H9 (cell line): ENCODE results near the gene PRKCB. TPM values are rescaled to one million over a fixed set of nuclear protein-coding genes. Genes with fewer than 3 reads are reported as not detected.

ENCODE experiments used
- DNase-seq: peaks from one replicate; pipeline ENCODE4 v3.0.0-alpha.2; 2017
- H2AFZ ChIP-seq: one replicate; pipeline ENCODE4 v1.6.1; 2013; ENCODE audit warnings: mild to moderate bottlenecking, low read length, control low read depth, moderate library complexity
- H2AK5ac ChIP-seq: 2 replicates; pipeline ENCODE4 v1.6.1; 2013; ENCODE audit warnings: low read length, control low read depth, mixed read lengths; ENCODE audit not compliant: insufficient read length
- H2BK120ac ChIP-seq: one replicate; pipeline ENCODE4 v1.6.1; 2013; ENCODE audit warnings: low read depth, mild to moderate bottlenecking, low read length, control low read depth, inconsistent platforms; ENCODE audit not compliant: poor library complexity, severe bottlenecking
- H2BK12ac ChIP-seq: 2 replicates; pipeline ENCODE4 v1.6.1; 2013; ENCODE audit warnings: low read length, control low read depth, mixed read lengths, low read depth; ENCODE audit not compliant: insufficient read length
- H2BK15ac ChIP-seq: 2 replicates; pipeline ENCODE4 v1.6.1; 2013; ENCODE audit warnings: low read depth, low read length, control low read depth
- H2BK20ac ChIP-seq: one replicate; pipeline ENCODE4 v1.6.1; 2013; ENCODE audit warnings: low read depth, mild to moderate bottlenecking, low read length, control low read depth, inconsistent platforms; ENCODE audit not compliant: poor library complexity, severe bottlenecking
- H2BK5ac ChIP-seq: 2 replicates; pipeline ENCODE4 v1.6.1; 2013; ENCODE audit warnings: low read length, control low read depth, mixed read lengths; ENCODE audit not compliant: insufficient read length
- H3K14ac ChIP-seq: 2 replicates; pipeline ENCODE4 v1.6.1; 2013; ENCODE audit warnings: low read length, control low read depth; ENCODE audit not compliant: insufficient read depth
- H3K18ac ChIP-seq: 2 replicates; pipeline ENCODE4 v1.6.1; 2013; ENCODE audit warnings: low read depth, mild to moderate bottlenecking, mixed read lengths, low read length, control low read depth; ENCODE audit not compliant: insufficient read length
- H3K23ac ChIP-seq: 2 replicates; pipeline ENCODE4 v1.6.1; 2013; ENCODE audit warnings: low read length, control low read depth, mixed read lengths, low read depth; ENCODE audit not compliant: insufficient read length
- H3K23me2 ChIP-seq: 2 replicates; pipeline ENCODE4 v1.6.1; 2013; ENCODE audit warnings: low read depth, mild to moderate bottlenecking, mixed read lengths, low read length, control low read depth; ENCODE audit not compliant: insufficient read length, poor library complexity, severe bottlenecking
- H3K27ac ChIP-seq: 2 replicates; pipeline ENCODE4 v1.5.1; 2013; ENCODE audit warnings: low read length, control low read depth, mixed read lengths, low read depth; ENCODE audit not compliant: insufficient read length
- H3K27me3 ChIP-seq: 2 replicates; pipeline ENCODE4 v1.6.1; 2013; ENCODE audit warnings: low read length, control low read depth, inconsistent platforms; ENCODE audit not compliant: insufficient read depth
- H3K4ac ChIP-seq: 2 replicates; pipeline ENCODE4 v1.6.1; 2013; ENCODE audit warnings: low read depth, mild to moderate bottlenecking, control low read depth, inconsistent platforms, low read length, moderate library complexity
- H3K4me1 ChIP-seq: 2 replicates; pipeline ENCODE4 v1.6.1; 2013; ENCODE audit warnings: low read length, control low read depth, inconsistent platforms; ENCODE audit not compliant: insufficient read depth
- H3K4me2 ChIP-seq: 2 replicates; pipeline ENCODE4 v1.6.1; 2013; ENCODE audit warnings: low read length, control low read depth, mixed read lengths; ENCODE audit not compliant: insufficient read length, insufficient read depth
- H3K56ac ChIP-seq: 2 replicates; pipeline ENCODE4 v1.6.1; 2013; ENCODE audit warnings: low read depth, mild to moderate bottlenecking, mixed read lengths, low read length, control low read depth; ENCODE audit not compliant: insufficient read length
- H3K79me1 ChIP-seq: 2 replicates; pipeline ENCODE4 v1.6.1; 2013; ENCODE audit warnings: low read depth, mild to moderate bottlenecking, moderate library complexity, low read length, control low read depth, inconsistent platforms; ENCODE audit not compliant: insufficient read depth, poor library complexity, severe bottlenecking
- H3K79me2 ChIP-seq: 2 replicates; pipeline ENCODE4 v1.6.1; 2013; ENCODE audit warnings: low read length, control low read depth, inconsistent platforms; ENCODE audit not compliant: insufficient read depth
- H3K9ac ChIP-seq: 2 replicates; pipeline ENCODE4 v1.6.1; 2013; ENCODE audit warnings: low read length, control low read depth, mixed read lengths; ENCODE audit not compliant: insufficient read length; ENCODE audit errors: extremely low read depth
- H3K9me3 ChIP-seq: one replicate; pipeline ENCODE4 v1.6.1; 2013; ENCODE audit warnings: low read depth, low read length, inconsistent platforms; ENCODE audit not compliant: control insufficient read depth
- H3T11ph ChIP-seq: one replicate; pipeline ENCODE4 v1.6.1; 2013; ENCODE audit warnings: mild to moderate bottlenecking, low read length, control low read depth, inconsistent platforms
- H4K20me1 ChIP-seq: one replicate; pipeline ENCODE4 v1.6.1; 2013; ENCODE audit not compliant: control insufficient read depth, insufficient read length, insufficient read depth
- H4K5ac ChIP-seq: 2 replicates; pipeline ENCODE4 v1.6.1; 2013; ENCODE audit warnings: low read depth, mild to moderate bottlenecking, mixed read lengths, low read length, control low read depth; ENCODE audit not compliant: insufficient read length
- H4K8ac ChIP-seq: replicated peaks from 2 replicates; pipeline ENCODE4 v1.6.1; 2013; ENCODE audit warnings: low read length, control low read depth, mixed read lengths, low read depth; ENCODE audit not compliant: insufficient read length
- H4K91ac ChIP-seq: 2 replicates; pipeline ENCODE4 v1.6.1; 2013; ENCODE audit warnings: low read depth, mild to moderate bottlenecking, moderate library complexity, mixed read lengths, low read length, control low read depth; ENCODE audit not compliant: insufficient read length
- H3K27ac Mint-ChIP-seq, 3 experiments: 2 replicates in 2 of 3; 3 replicates in 1 of 3; pipeline ENCODE4 v1.8.0; 2020 to 2021; ENCODE audit warnings: mixed read lengths in 3 of 3, mild to moderate bottlenecking in 1 of 3, moderate library complexity in 1 of 3
- H3K27me3 Mint-ChIP-seq: 2 replicates; pipeline ENCODE4 v1.8.0; 2021; ENCODE audit warnings: low read depth, mild to moderate bottlenecking, moderate library complexity, mixed read lengths
- H3K36me3 Mint-ChIP-seq, 3 experiments: 2 replicates in 2 of 3; 3 replicates in 1 of 3; pipeline ENCODE4 v1.8.0; 2020 to 2021; ENCODE audit warnings: low read depth in 3 of 3, mixed read lengths in 3 of 3; ENCODE audit not compliant: insufficient read depth in 1 of 3
- H3K4me1 Mint-ChIP-seq, 2 experiments: 2 replicates each; pipeline ENCODE4 v1.8.0; 2020; ENCODE audit warnings: mixed read lengths in 2 of 2
- H3K4me3 Mint-ChIP-seq, 2 experiments: 2 replicates in 1 of 2; 3 replicates in 1 of 2; pipeline ENCODE4 v1.8.0; 2020 to 2021; ENCODE audit warnings: mild to moderate bottlenecking in 2 of 2, mixed read lengths in 2 of 2, moderate library complexity in 1 of 2
- H3K9me3 Mint-ChIP-seq, 2 experiments: 2 replicates in 1 of 2; 3 replicates in 1 of 2; pipeline ENCODE4 v1.8.0; 2020; ENCODE audit warnings: mild to moderate bottlenecking in 2 of 2, mixed read lengths in 2 of 2, moderate library complexity in 1 of 2
- WGBS: extraction: QIAGEN DNeasy Blood & Tissue Kit; methylation state at CpG from one replicate; pipeline ENCODE4 v1.1.7; 2013; ENCODE audit warnings: missing lambda C conversion rate, low lambda C conversion rate, mixed read lengths; ENCODE audit not compliant: insufficient read length; ENCODE audit errors: extremely low coverage; 5-methylcytosine and 5-hydroxymethylcytosine counted together
- total RNA-seq: library from RNA; stranded (reverse); gene quantifications from 2 replicates; pipeline ENCODE4 v1.2.1, GENCODE V29; 2021
- TF ChIP-seq, protein P1 (sequence below): fragments of 200-600 bp; sonication (generic); conservative IDR thresholded peaks from 3 replicates; pipeline ENCODE4 v1.8.0; 2021; ENCODE audit warnings: antibody characterized with exemption, mild to moderate bottlenecking

The PRKCB gene
- total RNA-seq, 1 experiment from 2014 or later = 7.0 TPM

DNA sequence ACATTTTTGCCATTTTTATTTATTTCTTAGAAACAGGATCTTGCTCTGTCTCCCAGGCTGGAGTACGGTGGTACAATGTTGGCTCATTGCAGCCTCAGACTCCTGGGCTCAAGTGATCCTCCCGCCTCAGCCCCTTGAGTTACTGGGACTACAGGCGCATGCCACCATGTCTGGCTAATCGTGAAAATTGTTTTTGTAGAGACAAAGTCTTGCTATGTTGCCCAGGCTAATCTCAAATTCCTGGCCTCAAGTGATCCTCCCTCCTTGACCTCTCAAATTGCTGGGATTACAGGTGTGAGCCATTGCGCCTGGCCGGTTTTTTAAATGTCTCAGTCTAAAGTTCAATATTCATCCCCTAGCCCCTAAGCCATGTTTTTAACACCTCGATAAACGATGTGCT is 237.5 kb downstream of the PRKCB start:
- H3K27ac Mint-ChIP-seq = no peak overlapping the region
- Histone ChIP-seq H3K9me3 (no peaks in the 10 kb centered on the region), H4K20me1 (no peaks in the 10 kb centered on the region), H3K56ac (no peak overlapping the region), H4K8ac (no peak overlapping the region), H3K79me1 (no peaks in the 10 kb centered on the region), H2AFZ (no peak overlapping the region), H4K5ac (no peak overlapping the region), H2AK5ac (no peak overlapping the region), H3K27me3 (no peaks in the 10 kb centered on the region), H3K79me2 (no peaks in the 10 kb centered on the region), H2BK15ac (no peak overlapping the region), H2BK12ac (no peak overlapping the region), H2BK120ac (no peak overlapping the region), H3K4me2 (no peak overlapping the region), H2BK20ac (no peak overlapping the region), H4K91ac (no peak overlapping the region), H3K18ac (no peak overlapping the region), H3K23ac (no peak overlapping the region), H3K14ac (no peak overlapping the region), H3T11ph (no peak overlapping the region), H3K23me2 (no peaks in the 10 kb centered on the region), H3K27ac (no peak overlapping the region), H3K4ac (no peak overlapping the region), H3K9ac (no peak overlapping the region), H2BK5ac (no peak overlapping the region), H3K4me1 (no peaks in the 10 kb centered on the region)
- DNase-seq = no peak
- H3K4me3 Mint-ChIP-seq = no peak overlapping the region
- peaks cover 22 to 23% of the 10 kb centered on the region in 2 experiments for H3K4me1 Mint-ChIP-seq
- no CpG with 5 or more reads among the region's 8 CpGs for WGBS
- H3K9me3 Mint-ChIP-seq = no peaks in the 10 kb centered on the region
- TF ChIP-seq, protein P1, sequence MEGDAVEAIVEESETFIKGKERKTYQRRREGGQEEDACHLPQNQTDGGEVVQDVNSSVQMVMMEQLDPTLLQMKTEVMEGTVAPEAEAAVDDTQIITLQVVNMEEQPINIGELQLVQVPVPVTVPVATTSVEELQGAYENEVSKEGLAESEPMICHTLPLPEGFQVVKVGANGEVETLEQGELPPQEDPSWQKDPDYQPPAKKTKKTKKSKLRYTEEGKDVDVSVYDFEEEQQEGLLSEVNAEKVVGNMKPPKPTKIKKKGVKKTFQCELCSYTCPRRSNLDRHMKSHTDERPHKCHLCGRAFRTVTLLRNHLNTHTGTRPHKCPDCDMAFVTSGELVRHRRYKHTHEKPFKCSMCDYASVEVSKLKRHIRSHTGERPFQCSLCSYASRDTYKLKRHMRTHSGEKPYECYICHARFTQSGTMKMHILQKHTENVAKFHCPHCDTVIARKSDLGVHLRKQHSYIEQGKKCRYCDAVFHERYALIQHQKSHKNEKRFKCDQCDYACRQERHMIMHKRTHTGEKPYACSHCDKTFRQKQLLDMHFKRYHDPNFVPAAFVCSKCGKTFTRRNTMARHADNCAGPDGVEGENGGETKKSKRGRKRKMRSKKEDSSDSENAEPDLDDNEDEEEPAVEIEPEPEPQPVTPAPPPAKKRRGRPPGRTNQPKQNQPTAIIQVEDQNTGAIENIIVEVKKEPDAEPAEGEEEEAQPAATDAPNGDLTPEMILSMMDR = no peak
- no peaks in the 10 kb centered on the region for H3K36me3 Mint-ChIP-seq
- no peaks in the 10 kb centered on the region; the same call in 1 of the 2 replicates for H3K27me3 Mint-ChIP-seq
